HG02588 (cell line): ENCODE data around the gene ANK2.

ENCODE experiments used
- ATAC-seq: cut with Tn5 transposase; IDR thresholded peaks from one replicate; pipeline ENCODE4 v1.9.1; 2021; ENCODE audit warnings: mild to moderate bottlenecking, moderate library complexity; ENCODE audit not compliant: unreplicated experiment

Gene ANK2

DNA sequence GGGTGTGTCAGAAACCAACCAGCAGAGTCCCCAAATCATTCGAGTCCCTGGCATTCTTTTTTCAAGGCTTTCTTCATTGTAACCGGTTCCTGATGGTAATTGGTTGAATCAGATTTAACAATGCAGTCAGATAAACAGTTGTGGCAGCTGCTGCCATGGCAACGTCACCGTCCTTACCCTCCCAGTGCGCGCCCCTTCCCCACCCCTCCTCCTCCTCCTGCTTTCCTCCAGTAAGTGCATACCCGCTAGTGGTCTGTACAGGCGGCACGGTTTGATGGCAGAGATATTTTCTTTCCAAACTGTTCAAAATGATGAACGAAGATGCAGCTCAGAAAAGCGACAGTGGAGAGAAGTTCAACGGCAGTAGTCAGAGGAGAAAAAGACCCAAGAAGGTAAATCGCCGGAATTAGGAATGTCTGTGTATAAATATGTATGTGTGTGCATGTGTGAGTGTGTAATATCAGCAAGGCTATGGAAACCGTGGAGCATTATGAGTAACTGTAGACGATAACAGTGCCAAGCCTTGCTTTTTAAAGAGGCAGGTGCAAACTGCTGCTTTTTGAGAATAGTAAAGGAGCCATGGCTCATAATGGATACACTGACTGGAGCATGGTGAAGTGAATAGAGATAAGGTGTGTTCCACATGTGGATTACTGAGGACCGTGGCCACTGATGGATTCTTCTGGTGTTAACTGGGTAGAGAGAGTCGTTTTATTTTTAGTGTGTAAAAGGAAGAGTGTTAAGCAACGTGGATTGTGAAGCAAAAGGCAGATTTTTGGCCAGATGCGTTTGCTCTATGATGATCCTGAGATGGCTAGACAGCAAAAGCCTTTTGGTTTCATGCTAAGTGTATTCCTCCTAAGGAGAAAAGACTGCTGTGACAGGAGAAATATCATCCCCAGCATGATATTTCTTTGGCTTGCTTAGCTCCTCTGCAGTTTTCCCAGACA is at the start of gene ANK2:
Gene ANK2, plus strand, starts transcription at position 233 of the 950 bp plus-strand sequence. Its CDS starts 76 bp downstream, at position 309.
- ATAC-seq = no peak

DNA sequence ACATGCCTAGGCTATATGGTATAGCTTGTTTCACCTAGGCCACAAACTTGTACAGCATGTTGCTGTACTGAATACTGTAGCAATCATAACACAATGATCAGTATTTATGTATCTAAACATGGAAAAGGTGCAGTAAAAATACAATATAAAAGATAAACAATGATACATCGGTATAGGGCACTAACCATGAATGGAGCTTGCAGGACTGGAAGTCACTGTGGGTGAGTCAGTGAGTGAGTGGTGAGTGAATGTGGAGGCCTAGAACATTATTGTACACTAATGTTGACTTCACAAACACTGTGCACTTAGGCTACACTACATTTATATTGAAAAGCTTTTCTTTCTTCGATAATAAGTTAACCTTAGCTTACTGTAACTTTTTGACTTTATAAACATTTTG is 45.6 kb upstream of the ANK2 start:
- ATAC-seq = no peak

DNA sequence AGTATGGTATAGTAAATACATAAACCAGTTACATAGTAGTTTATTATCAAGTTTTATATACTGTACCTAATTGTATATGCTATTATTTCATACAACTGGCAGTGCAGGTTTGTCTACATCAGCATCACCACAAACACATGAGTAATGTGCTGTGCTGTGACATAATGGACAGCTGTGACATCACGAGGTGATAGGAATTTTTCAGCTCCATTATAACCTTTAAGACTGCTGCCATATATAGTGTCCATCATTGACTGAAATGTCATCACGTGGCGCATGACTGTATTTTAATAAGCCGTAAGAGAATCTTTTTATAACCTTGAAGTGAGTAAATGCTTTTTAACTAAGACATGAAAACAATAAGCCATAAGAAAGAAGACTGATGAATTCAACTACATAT is 44.8 kb upstream of the ANK2 start:
- ATAC-seq = no peak

- ATAC-seq = no peak
These were observed 42.8 kb upstream of the ANK2 start for GRCh38 chr4:113006632-113007031.

DNA sequence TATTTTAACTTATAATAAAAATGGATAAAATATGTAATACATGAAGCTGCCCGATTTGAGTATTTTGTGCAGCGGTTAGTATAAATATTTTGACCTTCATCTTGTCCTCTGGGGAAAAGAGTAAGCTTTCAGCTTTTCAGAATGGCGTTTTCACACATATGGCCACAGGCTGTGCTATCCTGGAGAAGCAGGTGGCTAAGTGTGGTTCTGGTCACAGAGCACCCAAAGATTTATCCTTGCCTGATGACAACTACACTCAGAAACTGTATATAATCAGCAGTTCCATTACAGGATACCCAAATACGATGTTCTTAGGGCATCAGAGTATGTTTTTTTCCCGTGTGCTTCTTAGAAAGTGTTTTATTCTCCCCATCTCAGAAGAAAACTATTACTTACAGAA is 42.3 kb upstream of the ANK2 start:
- ATAC-seq = no peak

- ATAC-seq = no peak
These were observed 41.3 kb upstream of the ANK2 start for GRCh38 chr4:113008135-113008534.

- ATAC-seq = no peak
These were observed 40.7 kb upstream of the ANK2 start for GRCh38 chr4:113008716-113009115.

DNA sequence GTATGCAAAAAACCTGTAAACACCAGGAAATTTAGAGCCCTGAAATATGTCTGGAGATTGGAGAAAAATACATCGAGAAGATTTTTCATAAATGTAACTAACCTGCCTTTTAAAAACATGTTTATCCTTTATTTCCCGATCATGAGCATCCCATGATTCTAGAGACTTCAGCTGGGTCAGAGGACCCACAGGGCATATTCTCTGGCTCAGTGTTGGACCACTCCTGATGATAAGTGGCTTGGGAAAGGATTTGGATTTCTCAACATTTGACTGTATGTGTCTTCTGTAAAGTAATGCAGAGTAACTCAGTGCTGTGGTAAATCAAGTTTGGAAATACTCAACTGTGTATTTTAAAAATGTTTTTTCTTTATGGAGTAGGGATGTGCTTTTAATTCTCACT is 40.0 kb upstream of the ANK2 start:
- no peak for ATAC-seq

- ATAC-seq = no peak
These were observed 37.2 kb upstream of the ANK2 start for GRCh38 chr4:113012122-113012725.

DNA sequence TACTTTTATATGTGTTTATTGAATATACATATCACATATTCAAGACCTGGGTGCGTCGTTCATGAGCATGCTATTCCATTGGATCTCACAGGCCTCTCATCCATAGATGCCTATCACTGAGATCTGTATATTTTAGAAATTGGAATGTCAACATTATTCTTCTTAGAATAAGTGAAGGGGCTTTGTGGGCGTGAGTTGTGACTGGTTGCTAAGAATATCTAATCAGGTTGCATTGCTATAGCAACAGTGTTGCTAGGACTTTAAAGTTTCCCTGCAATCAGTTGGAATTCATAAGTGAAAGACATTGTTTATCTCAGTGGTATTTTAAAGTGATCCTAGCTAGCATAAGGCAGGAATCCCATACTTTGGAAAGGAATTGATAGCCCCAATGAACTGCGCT is 36.7 kb upstream of the ANK2 start:
- ATAC-seq = no peak

GRCh38 chr4:113013751-113014150 is 35.7 kb upstream of the ANK2 start:
- ATAC-seq = no peak

DNA sequence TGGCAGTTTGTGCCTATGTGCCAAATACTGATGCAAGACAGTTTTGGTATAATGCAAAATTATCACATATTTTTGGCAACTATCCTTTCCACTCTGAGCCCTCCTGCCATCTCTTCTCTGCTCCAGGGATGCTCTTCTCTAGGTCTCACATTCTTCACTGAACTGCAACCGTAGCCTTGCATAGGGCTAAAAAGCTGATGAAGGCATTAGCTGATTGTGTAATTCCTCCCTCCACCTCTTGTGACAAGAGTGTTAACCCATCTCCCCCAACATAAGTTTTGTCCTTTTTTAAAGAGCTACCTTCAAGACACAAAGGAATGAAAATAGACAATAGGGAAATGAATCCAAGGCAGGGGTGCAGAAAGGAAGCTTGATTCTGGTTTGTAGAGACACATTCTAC is 33.1 kb upstream of the ANK2 start:
- ATAC-seq = no peak

DNA sequence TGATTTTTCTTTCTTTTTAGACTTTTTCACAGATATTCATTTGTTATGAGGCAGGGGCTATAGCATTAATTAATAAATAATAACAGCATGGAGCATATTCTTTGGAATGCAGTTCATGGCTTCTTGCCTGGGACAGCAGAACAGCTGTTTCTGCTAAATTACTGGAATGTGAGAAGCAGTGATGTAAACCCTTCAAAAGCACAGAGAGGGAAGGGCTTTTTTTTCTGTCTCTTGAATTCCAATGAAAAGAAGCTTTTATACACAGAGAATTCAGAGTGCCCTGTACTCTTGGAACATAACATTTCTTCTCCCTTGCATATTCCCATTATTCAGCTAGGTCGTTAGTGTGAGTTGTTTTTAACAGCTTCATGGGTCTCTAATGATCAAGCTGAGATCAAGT is 28.5 kb upstream of the ANK2 start:
- ATAC-seq = no peak

DNA sequence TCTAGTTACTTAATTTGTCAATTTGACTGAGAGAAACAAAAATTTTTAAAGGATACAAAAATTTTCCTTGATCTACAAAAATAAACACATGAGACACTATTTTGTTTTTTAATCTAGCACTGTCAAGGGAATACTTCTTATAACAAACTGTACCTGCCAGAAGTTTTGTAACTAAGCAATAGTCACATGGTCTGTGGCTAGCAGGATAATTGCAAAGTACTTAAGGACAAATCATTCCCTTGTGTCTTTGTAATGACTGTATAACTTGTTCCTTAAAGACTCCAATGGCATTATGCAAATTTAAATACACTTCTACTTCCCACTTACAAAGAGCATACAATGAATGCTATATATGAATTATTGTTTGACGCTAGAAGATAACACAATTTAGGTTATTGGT is 25.1 kb upstream of the ANK2 start:
- ATAC-seq = no peak

- no peak for ATAC-seq
These were observed 24.0 kb upstream of the ANK2 start for GRCh38 chr4:113025416-113025815.

- no peak for ATAC-seq
These were observed 22.9 kb upstream of the ANK2 start for GRCh38 chr4:113026556-113026955.

- no peak for ATAC-seq
These were observed 21.4 kb upstream of the ANK2 start for GRCh38 chr4:113028074-113028473.

DNA sequence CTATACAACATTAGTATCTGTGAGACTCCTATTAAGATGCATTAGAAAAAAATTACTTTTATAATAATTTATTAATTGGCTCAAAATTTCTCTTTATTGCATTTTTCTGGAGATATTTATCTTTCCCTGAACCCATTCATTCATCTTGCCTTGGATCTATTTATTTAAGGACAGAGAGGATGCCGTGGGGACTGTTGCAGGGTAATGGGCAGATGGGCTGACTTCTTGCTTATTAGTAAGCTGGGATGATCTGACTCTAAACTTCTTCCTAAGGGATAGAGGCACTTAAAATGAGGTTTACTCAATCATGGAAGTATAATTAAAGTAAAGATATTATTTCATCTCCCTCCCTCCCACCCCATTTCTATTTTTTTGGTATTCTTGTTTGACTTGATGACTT is 18.2 kb upstream of the ANK2 start:
- no peak for ATAC-seq

DNA sequence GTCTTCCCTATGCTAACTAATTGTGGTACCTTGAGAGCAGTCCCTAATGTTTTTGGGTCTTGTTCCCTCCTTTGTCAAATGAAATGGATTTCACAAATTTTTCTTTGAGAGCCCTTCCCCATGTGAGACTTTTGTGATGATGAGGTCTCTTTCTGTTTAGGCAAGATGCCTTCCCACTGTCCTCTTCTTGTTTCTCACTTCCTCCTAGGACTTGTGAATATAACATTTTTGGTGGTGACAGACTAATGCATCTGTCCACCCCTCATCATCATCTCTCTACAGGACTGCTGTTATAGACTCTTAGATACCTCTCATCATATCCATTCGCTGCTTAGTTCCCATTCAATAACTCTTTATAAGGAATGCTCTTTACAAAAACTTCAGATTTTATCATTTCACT is 8.7 kb upstream of the ANK2 start:
- no peak for ATAC-seq

DNA sequence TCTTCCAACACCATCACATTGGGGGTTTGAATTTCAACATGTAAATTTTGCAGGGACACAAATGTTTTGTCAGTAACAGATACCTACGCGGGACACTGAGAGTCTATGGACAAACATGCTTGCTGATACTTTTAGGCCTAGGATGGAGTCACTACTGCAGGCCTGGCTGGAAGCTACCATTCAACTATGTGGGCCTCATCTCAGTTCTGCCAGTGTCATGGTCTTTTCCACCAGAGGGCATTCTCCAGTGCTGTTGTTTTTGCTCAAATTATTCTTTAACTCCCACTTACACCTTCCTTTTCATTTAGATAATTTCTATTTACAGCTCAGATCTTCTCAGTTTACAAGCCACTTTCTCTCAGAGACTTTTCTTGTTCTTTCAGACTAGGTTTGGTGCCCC is 7.0 kb upstream of the ANK2 start:
- ATAC-seq = no peak

DNA sequence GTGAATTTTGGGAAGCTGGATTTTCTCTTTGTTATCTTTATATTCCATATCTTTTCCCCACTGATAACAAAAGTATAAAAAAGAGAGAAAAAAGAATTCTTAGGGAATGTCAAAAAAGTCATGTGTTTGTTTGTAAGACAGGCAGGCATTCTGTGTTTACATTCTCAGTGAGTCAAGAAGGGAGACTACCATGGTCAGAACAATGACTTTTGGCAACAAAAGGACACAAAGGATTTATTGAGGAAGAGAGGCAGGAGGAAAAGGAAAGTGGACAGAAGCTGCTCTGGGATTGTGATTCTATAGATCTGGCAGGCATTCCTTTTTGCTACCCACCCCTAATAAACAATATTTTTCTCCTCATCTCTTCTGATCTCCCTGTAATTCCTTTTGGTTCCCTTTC is 5.9 kb upstream of the ANK2 start:
- ATAC-seq = no peak

DNA sequence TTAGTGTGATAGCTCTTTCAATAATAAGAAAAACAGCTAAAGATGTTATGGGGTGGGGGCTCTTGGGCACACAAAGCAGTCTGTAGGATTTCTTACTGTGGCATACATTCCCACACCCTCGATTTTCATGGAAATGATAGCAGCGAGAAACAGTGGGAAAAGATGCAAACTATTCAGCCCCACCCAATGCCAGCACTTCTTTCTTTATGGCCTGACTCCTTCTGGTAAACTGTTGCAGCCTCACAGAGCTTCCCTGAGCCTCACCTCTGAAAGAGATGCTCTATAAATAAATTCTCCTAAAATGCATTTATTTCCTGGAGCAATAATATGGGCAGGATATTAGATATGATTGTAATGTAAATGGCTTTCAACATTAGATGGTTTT is 910 bp downstream of the ANK2 start:
- no peak for ATAC-seq
